ENCODE data around the gene DNAAF6.
"Not testable (repeated sequence)": the region's sequence is repeated elsewhere in the genome, so short reads cannot be mapped to it uniquely, and the experiment has no call there.

Gene DNAAF6

GRCh38 chrX:107205770-107206696, at the start of gene DNAAF6, which contains the start of gene NUP62CL:
DNAAF6 (plus strand) TSS chrX:107206611; CDS start chrX:107212876, 6,265 bp downstream.
NUP62CL (minus strand) TSS chrX:107206433; CDS start chrX:107175146, 31,287 bp downstream.
- DNase-seq: peak; percentile 7

GRCh38 chrX:107157618-107158017, 48.8 kb upstream of the DNAAF6 start:
- not testable (repeated sequence) for DNase-seq

- DNase-seq: no peak
Observed at GRCh38 chrX:107167163-107167921, 39.1 kb upstream of the DNAAF6 start.

GRCh38 chrX:107168257-107168656, 38.2 kb upstream of the DNAAF6 start:
- no peak for DNase-seq

GRCh38 chrX:107168712-107169111, 37.7 kb upstream of the DNAAF6 start:
- DNase-seq: no peak

- DNase-seq: no peak
Observed at GRCh38 chrX:107171369-107172102, 34.9 kb upstream of the DNAAF6 start.

GRCh38 chrX:107197319-107197718, 9.1 kb upstream of the DNAAF6 start:
- DNase-seq: no peak

- DNase-seq: not testable (repeated sequence)
Observed at GRCh38 chrX:107198074-107198473, 8.3 kb upstream of the DNAAF6 start.

- no peak for DNase-seq
Observed at GRCh38 chrX:107199491-107199890, 6.9 kb upstream of the DNAAF6 start.

GRCh38 chrX:107204068-107204605, 2.3 kb upstream of the DNAAF6 start:
- no peak for DNase-seq

GRCh38 chrX:107206697-107207065, 270 bp downstream of the DNAAF6 start:
- DNase-seq: no peak

- no peak for DNase-seq
Observed at GRCh38 chrX:107207089-107207488, 678 bp downstream of the DNAAF6 start.

GRCh38 chrX:107207943-107208342, 1.5 kb downstream of the DNAAF6 start:
- DNase-seq: no peak

- DNase-seq: no peak
Observed at GRCh38 chrX:107213477-107213876, 7.1 kb downstream of the DNAAF6 start.

- DNase-seq: no peak
Observed at GRCh38 chrX:107226757-107227156, 20.3 kb downstream of the DNAAF6 start.

- DNase-seq: no peak
Observed at GRCh38 chrX:107227780-107228485, 21.5 kb downstream of the DNAAF6 start.

GRCh38 chrX:107228486-107228819, 22.0 kb downstream of the DNAAF6 start:
- no peak for DNase-seq

- no peak for DNase-seq
Observed at GRCh38 chrX:107272431-107272921, 66.1 kb downstream of the DNAAF6 start.

- DNase-seq: no peak
Observed at GRCh38 chrX:107273795-107274194, 67.4 kb downstream of the DNAAF6 start.

- no peak for DNase-seq
Observed at GRCh38 chrX:107288676-107289075, 82.3 kb downstream of the DNAAF6 start.

GRCh38 chrX:107290019-107290418, 83.6 kb downstream of the DNAAF6 start:
- no peak for DNase-seq

- DNase-seq: no peak
Observed at GRCh38 chrX:107293056-107293455, 86.6 kb downstream of the DNAAF6 start.

Data from midbrain (tissue), 1 donor.